GM10266 (cell line): ENCODE results near the gene MGAT3.

Experiments used
- DNase-seq: peaks from one replicate; pipeline ENCODE4 v3.0.0; 2012; ENCODE audit errors: extremely low spot score
- TF ChIP-seq, protein P1 (sequence below): IDR thresholded peaks from 2 replicates; pipeline ENCODE4 v1.5.1; 2012; ENCODE audit warnings: mild to moderate bottlenecking, low read depth; ENCODE audit not compliant: control insufficient read depth, insufficient read depth; ENCODE audit errors: missing control alignments

MGAT3 gene

DNA sequence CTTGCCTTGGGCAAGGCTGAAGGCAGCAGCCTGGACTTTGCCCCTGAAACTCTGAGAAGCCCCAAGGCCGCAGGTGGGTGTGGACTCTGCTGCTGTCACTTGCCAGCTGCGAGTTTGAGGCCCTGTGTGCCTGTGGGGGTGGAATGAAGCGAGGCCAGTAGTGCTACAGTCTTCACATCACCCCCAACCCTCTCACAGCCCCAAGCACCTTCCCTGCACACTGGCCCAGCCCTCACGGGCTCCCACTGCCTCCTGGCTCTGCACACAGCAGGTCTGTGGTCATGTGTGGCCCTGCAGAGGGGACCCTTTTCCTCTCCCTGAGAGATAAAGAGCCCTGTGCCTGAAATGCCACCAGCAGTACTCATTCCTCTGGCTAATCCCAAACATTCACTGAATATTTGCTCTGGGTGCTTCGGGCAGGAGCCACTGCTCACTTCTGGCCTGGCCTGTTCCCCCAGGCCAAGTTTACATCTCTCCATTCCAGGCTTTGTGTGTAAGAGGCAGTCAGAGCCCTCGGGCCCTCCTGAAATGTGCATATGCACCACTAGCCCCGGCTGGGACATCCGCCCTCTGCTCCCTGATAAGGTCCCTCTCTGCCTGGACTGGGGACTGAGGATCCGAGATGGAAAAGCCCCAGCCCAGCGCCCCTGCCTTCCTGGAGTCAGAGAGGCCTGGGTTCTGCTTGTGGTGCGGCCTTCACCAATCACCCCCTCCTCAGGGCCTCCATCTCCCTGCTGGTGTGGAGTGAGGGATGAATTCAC lies 17.7 kb downstream of the MGAT3 start:
- no peak for DNase-seq
- TF ChIP-seq, protein P1, sequence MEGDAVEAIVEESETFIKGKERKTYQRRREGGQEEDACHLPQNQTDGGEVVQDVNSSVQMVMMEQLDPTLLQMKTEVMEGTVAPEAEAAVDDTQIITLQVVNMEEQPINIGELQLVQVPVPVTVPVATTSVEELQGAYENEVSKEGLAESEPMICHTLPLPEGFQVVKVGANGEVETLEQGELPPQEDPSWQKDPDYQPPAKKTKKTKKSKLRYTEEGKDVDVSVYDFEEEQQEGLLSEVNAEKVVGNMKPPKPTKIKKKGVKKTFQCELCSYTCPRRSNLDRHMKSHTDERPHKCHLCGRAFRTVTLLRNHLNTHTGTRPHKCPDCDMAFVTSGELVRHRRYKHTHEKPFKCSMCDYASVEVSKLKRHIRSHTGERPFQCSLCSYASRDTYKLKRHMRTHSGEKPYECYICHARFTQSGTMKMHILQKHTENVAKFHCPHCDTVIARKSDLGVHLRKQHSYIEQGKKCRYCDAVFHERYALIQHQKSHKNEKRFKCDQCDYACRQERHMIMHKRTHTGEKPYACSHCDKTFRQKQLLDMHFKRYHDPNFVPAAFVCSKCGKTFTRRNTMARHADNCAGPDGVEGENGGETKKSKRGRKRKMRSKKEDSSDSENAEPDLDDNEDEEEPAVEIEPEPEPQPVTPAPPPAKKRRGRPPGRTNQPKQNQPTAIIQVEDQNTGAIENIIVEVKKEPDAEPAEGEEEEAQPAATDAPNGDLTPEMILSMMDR: no peak

GRCh38 chr22:39475337-39475736 lies 18.5 kb downstream of the MGAT3 start:
- DNase-seq: no peak
- TF ChIP-seq, protein P1: no peak

DNA sequence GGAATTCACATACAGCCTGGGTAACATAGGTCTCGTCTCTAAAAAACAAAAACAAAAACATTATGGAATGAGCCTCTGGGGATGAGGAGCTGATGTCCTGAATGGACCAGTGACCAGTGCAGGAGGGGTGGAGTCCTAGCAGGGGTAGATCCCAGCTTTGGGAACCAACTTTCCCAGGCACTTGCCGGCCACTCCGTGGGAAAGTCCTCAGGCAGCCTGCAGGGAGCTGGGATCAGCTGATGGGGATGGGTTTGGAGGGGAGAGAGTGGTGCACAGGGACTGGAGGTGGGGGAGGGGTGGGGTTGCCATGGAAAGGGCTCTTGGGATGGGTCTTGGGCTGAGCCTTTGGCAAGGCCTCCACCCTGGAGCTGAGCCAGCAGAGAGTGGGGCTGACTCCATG lies 19.1 kb downstream of the MGAT3 start:
- DNase-seq: no peak

DNA sequence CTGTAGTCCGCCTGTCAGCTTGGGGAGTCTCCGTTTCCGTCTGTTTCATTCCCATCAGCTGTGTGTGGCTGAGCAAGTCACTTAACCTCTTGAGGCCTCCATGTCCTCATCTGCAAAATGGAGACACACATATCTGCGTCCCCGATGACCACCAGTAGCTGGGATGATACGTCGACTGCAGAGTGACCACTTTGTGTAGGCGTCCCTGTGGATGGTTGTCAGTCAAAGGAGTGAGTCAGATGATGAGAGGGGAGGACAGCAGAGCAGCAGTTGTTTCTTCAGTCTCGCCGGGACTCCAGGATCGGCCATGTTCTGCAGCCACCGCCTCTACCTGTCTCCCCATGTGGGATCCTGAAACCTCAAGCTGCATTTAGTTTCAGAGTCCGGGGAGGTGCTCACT lies 19.9 kb downstream of the MGAT3 start:
- no peak for DNase-seq
- TF ChIP-seq, protein P1: no peak

More for the DNA sequence above, 19.1 kb downstream of the MGAT3 start:
- TF ChIP-seq, protein P1: no peak

DNA sequence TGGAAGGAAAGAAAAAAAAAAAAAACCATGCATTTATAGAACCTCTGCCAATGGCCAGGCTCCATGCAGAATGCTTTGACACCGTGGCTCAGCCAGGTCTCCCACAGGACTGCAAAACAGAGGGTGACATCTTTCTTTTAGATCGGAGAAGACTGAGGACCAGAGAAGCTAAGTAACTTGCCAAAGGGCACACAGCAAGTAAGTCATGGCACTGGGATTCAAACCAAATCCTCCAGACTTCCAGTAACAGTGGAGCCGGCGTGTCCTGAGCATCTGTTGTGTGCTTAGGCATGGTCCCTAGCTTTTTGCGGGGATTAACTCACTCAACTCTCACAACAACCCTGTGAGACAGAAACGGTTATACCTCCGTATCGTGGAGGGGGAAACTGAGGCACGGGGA lies 20.7 kb downstream of the MGAT3 start:
- no peak for DNase-seq
- TF ChIP-seq, protein P1: no peak

DNA sequence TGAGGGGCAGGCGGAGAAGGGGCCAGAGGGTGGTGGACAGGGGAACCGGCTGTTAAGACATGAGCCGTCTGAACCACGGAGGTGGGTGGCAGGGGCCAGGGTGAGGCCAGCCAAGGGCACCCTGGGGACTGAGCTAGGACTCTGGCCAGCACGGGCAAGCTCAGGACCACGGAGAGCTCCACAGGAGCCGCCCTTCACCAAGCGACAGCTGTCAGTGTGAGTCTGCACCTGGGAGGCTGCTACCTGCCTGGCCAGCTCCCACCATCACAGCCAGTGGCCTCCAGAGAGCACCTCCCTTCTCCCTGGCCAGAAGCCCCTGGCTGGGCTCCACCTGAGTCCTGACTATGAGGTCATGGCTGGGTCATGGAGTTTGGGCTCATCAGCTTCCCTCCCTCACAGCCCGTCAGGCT lies 21.6 kb downstream of the MGAT3 start:
- DNase-seq: no peak
- TF ChIP-seq, protein P1: no peak

DNA sequence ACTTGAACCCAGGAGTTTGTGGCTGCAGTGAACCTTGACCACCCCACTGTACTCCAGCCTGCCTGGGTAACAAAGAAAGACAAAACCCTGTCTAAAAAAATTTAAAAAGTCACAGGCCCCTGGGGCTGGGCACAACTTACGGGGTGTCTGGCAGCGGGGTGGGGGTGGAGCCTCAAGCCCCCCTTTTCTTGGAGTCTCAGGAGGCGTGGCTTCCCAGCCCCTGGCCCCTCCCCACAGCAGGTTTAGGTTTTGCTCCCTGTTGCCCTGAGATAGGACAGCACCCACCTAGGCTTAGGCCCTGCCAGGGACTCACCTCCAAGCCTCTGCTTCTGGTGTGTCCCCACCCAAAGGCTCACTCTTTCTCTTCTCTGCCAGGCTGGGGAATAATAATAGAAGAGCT lies 22.4 kb downstream of the MGAT3 start:
- TF ChIP-seq, protein P1: no peak
- no peak for DNase-seq
